Smooth muscle cell (in vitro differentiated cells): ENCODE measurements around the gene WNT2. TPM values are rescaled to one million over a fixed set of nuclear protein-coding genes. Genes with fewer than 3 reads are reported as not detected.

ENCODE experiments used
- DNase-seq: peaks from one replicate; lab custom pipeline; 2025; ENCODE audit not compliant: unreplicated experiment; lab: John Stamatoyannopoulos, UW
- H2AFZ ChIP-seq: fragments of 200-600 bp; sonication (generic); 2 replicates; pipeline ENCODE4 v1.6.0; 2016; ENCODE audit warnings: antibody characterized with exemption, low read depth, mild to moderate bottlenecking
- H3F3A ChIP-seq: fragments of 200-600 bp; sonication (generic); 2 replicates; pipeline ENCODE4 v1.6.0; 2017; ENCODE audit warnings: antibody characterized with exemption, low read depth
- H3K27ac ChIP-seq: fragments of 200-600 bp; sonication (generic); 2 replicates; pipeline ENCODE4 v1.5.1; 2016; ENCODE audit warnings: low read depth, mild to moderate bottlenecking
- H3K27me3 ChIP-seq: fragments of 200-600 bp; sonication (generic); 2 replicates; pipeline ENCODE4 v1.6.1; 2016; ENCODE audit warnings: low read depth, mild to moderate bottlenecking
- H3K36me3 ChIP-seq: fragments of 200-600 bp; sonication (generic); 2 replicates; pipeline ENCODE4 v1.5.1; 2016; ENCODE audit warnings: low read depth
- H3K4me1 ChIP-seq: fragments of 200-600 bp; sonication (generic); 2 replicates; pipeline ENCODE4 v1.5.1; 2016; ENCODE audit warnings: low read depth
- H3K4me2 ChIP-seq: fragments of 200-600 bp; sonication (generic); 2 replicates; pipeline ENCODE4 v1.6.0; 2016; ENCODE audit warnings: mild to moderate bottlenecking
- H3K4me3 ChIP-seq: fragments of 200-600 bp; sonication (generic); 2 replicates; pipeline ENCODE4 v1.5.1; 2016; ENCODE audit warnings: mild to moderate bottlenecking
- H3K79me2 ChIP-seq: fragments of 200-600 bp; sonication (generic); 2 replicates; pipeline ENCODE4 v1.6.0; 2016; ENCODE audit warnings: low read depth, mild to moderate bottlenecking
- H3K9ac ChIP-seq: fragments of 200-600 bp; sonication (generic); 2 replicates; pipeline ENCODE4 v1.6.0; 2016; ENCODE audit warnings: low read depth
- H3K9me3 ChIP-seq: fragments of 200-600 bp; sonication (generic); replicated peaks from 2 replicates; pipeline ENCODE4 v1.5.1; 2016; ENCODE audit warnings: low read depth
- H4K20me1 ChIP-seq: fragments of 200-600 bp; sonication (generic); 2 replicates; pipeline ENCODE4 v1.6.0; 2016; ENCODE audit warnings: low read depth
- CTCF ChIP-seq: fragments of 200-600 bp; sonication (generic); IDR thresholded peaks from 2 replicates; pipeline ENCODE4 v1.5.1; 2017; ENCODE audit warnings: borderline replicate concordance, mild to moderate bottlenecking, antibody characterized with exemption; ENCODE audit not compliant: insufficient read depth, poor library complexity, severe bottlenecking
- WGBS: methylation state at CpG from one replicate; pipeline ENCODE4 v1.1.7; 2016; ENCODE audit warnings: low lambda C conversion rate; 5-methylcytosine and 5-hydroxymethylcytosine counted together
- polyA plus RNA-seq: library from polyadenylated mRNA; unstranded; fragments of >200 nt; fragmentation: Nextera tagmentation; extraction: Ambion mirVana; gene quantifications from 2 replicates; pipeline ENCODE4 v1.2.1, GENCODE V29; 2016
- total RNA-seq: library from RNA; depleted of rRNA; stranded (reverse); fragments of >200 nt; gene quantifications from 2 replicates; pipeline ENCODE4 v1.2.3, GENCODE V29; 2014

The WNT2 gene
- total and polyA plus RNA-seq, 2 experiments from 2014 or later = 98.9 to 182 TPM

- H3K9me3 ChIP-seq = no peaks in the 10 kb centered on the region
- peaks cover 6% of the 10 kb centered on the region for H3K4me1 ChIP-seq
- H3K79me2 ChIP-seq = no peaks in the 10 kb centered on the region
- H2AFZ ChIP-seq = no peak overlapping the region
- WGBS = 86% methylated on average over 1 of the region's 1 CpG
- no peaks in the 10 kb centered on the region for H3K27me3 ChIP-seq
- no peak for DNase-seq
- no peak overlapping the region for H3K27ac ChIP-seq
- H4K20me1 ChIP-seq = no peaks in the 10 kb centered on the region
- H3K9ac ChIP-seq = no peak overlapping the region
- no peak for TF ChIP-seq CTCF
- H3K4me3 ChIP-seq = no peak overlapping the region
- H3K36me3 ChIP-seq = no peaks in the 10 kb centered on the region
- H3F3A ChIP-seq = no peaks in the 10 kb centered on the region
- H3K4me2 ChIP-seq = no peak overlapping the region
Observed at GRCh38 chr7:117350027-117350426, 27.2 kb upstream of the WNT2 start.

GRCh38 chr7:117349570-117349969, 26.7 kb upstream of the WNT2 start:
- no peak overlapping the region for H2AFZ ChIP-seq
- no peak overlapping the region for H3K4me2 ChIP-seq
- no peak for TF ChIP-seq CTCF
- H3K4me1 ChIP-seq = peaks cover 6% of the 10 kb centered on the region
- no peaks in the 10 kb centered on the region for H3F3A ChIP-seq
- H3K36me3 ChIP-seq = no peaks in the 10 kb centered on the region
- no peak overlapping the region for H3K9ac ChIP-seq
- no peak overlapping the region for H3K4me3 ChIP-seq
- no peak for DNase-seq
- no peaks in the 10 kb centered on the region for H3K27me3 ChIP-seq
- H3K79me2 ChIP-seq = no peaks in the 10 kb centered on the region
- no peak overlapping the region for H3K27ac ChIP-seq
- WGBS = 82% methylated on average over 2 of the region's 2 CpGs
- H3K9me3 ChIP-seq = no peaks in the 10 kb centered on the region
- no peaks in the 10 kb centered on the region for H4K20me1 ChIP-seq

GRCh38 chr7:117347962-117348672, 25.3 kb upstream of the WNT2 start:
- H4K20me1 ChIP-seq = no peaks in the 10 kb centered on the region
- H3K9ac ChIP-seq = no peak overlapping the region
- H3K79me2 ChIP-seq = no peaks in the 10 kb centered on the region
- peaks cover 6% of the 10 kb centered on the region for H3K4me1 ChIP-seq
- no peaks in the 10 kb centered on the region for H3K27me3 ChIP-seq
- no peak for TF ChIP-seq CTCF
- H3K4me2 ChIP-seq = no peak overlapping the region
- H3K36me3 ChIP-seq = no peaks in the 10 kb centered on the region
- no peak for DNase-seq
- H3K4me3 ChIP-seq = no peak overlapping the region
- no peak overlapping the region for H3K27ac ChIP-seq
- H3F3A ChIP-seq = no peaks in the 10 kb centered on the region
- no peak overlapping the region for H2AFZ ChIP-seq
- H3K9me3 ChIP-seq = no peaks in the 10 kb centered on the region
- WGBS = 95% methylated on average over 7 of the region's 7 CpGs

- Histone ChIP-seq H3F3A (no peaks in the 10 kb centered on the region), H4K20me1 (no peaks in the 10 kb centered on the region), H3K4me2 (no peak overlapping the region), H3K9ac (no peak overlapping the region), H2AFZ (no peak overlapping the region), H3K9me3 (no peaks in the 10 kb centered on the region), H3K36me3 (no peaks in the 10 kb centered on the region), H3K4me3 (no peak overlapping the region), H3K79me2 (no peaks in the 10 kb centered on the region), H3K4me1 (peaks cover 6% of the 10 kb centered on the region), H3K27me3 (no peaks in the 10 kb centered on the region), H3K27ac (no peak overlapping the region)
- TF ChIP-seq CTCF = no peak
- no peak for DNase-seq
- 93% methylated on average over 6 of the region's 6 CpGs for WGBS
Observed at GRCh38 chr7:117347480-117347879, 24.6 kb upstream of the WNT2 start.
